RPMI8226 (cell line): ENCODE data around the gene PRDX5.
A peak's percentile ranks its signal among the peaks of the same experiment; 100 is the strongest.

Source experiments
- DNase-seq: peaks from one replicate; pipeline ENCODE4 v3.0.0-alpha.2; 2015

The PRDX5 gene

DNA sequence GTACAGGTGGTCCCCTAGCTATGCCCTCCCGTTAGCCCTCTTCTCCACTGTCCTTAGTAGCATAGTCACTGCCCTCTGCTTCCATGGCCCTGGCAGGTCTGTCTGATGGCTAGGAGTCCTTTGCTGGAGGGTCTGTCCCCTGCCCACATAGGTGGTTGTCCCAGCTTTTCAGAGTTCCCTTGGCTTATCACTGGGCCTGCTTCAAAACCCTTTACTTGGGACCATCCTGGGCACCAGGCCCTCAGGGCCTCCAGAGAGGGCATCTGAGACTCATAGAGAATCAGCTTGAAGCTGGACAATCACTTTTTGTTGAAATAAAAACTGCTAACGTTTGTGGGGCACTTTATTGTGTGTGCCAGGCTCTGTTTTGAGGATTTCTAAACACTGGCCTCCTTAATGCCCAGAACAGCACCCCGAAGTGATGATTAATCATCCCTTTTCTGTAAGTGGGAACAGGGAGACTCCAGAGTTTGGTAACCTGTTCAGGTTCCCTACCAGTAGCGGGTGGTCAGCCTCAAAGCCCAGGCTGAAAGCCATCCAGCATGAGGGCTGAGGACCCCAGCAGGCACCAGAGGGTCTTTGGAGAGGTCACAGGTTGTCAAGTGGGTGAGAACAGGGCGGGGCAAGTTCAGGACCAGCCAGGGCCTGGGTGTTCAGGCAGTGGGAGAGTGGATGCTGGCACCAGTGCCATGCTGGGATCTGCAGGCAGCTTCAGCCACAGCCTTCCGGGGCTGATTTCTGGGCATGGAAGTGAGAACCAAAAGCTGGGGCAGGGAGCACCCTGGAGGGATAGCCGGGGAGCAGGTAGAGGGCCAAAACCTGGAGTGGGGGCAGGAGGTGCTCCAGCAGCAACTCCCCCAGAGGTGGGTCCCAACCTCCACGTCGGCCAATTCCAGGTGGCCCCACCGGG is 27.3 kb upstream of the PRDX5 start:
- DNase-seq = no peak

DNA sequence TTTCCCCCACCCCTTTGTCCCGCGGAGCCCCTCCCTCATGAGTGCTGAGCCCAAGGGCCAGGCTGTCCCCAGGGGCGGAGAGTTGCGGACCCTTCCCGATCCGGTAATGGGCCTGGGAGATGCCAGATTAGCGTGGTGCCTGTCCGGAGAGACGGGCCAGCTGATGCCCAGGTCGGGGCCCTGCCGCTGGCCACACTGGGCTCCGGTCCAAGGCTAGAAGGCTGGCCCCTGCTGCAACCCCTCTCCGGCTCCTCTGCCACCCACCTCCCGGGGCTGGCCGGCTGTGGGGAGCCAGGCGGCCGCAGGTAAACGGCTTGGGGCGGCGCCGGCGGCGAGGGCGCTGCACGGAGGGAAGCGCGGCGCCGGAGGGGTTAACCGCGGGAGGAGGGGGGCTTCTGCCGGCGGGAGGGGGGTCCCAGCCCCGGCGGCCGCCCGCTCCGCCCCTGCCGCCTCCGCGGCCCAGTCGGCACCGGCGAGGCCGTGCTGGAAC is 26.6 kb upstream of the PRDX5 start, which contains the start of gene KCNK4:
Gene KCNK4 (plus strand): TSS at position 41 of the 490 bp plus-strand sequence. CDS start 1,717 bp downstream, outside the sequence.
- DNase-seq = no peak

GRCh38 chr11:64291752-64292459 is 26.0 kb upstream of the PRDX5 start:
- no peak for DNase-seq

DNA sequence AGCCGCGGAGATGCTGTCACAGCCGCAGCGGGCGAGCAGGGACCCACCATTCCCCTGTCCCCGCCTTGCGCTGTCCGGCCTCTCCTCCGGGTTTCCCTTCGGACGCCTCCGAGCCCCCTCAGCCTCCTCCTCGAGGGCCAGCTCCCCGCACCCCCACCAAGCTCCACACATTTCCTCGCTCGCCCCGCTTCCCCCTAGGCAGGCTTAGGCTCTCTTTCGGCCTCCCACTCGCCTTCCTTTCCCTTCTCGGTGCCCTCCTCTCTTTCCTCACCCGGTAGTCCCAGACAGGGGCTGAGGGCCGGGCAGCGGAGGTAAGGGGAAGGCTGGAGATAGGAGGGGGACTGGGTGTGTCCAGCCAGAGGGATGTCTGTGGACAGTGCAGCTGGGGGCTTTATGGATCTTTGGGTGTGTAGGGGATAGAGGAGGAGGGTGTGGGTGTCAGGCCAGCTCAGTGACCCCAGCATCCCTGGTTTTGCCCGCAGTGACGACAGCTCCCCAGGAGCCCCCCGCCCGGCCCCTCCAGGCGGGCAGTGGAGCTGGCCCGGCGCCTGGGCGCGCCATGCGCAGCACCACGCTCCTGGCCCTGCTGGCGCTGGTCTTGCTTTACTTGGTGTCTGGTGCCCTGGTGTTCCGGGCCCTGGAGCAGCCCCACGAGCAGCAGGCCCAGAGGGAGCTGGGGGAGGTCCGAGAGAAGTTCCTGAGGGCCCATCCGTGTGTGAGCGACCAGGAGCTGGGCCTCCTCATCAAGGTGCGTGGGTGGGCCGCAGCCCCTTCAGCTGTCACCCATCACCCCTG is 25.3 kb upstream of the PRDX5 start:
- no peak for DNase-seq

DNA sequence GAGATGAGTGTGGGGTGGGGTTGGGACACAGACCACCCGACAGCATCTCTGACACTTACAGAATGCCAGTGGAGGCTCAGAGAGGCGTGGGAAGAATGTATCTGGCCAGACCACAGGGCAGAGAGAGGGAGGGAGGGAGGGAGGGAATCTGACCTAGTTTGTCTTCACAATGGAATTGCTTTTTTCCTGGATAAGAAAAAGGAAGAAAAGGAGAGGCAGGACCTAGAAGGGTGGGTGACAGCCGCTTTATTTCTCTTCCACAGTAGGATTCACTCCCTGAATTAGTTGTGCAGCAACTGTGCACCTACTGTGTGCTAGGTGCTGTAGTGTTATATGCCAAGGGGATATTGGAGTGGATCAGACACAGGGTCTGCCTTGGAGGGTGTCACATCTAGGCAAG is 23.1 kb upstream of the PRDX5 start:
- DNase-seq = no peak

DNA sequence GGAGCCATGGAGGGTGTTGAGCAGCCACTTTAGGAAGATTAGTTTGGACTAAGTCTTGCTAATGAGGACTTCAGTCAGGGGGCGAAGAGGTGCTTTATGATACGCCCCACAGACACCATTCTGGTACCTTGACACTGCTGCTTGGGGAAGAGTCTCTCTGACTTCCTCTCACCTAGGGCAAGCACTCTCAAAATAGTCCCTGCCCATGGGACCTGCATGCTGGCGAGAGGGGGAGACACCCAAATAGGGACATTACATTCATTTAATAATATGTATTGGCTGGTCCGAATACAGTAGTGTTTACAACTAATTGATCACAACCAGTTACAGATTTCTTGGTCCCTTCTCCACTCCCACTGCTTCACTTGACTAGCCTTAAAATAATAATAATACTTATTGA is 22.2 kb upstream of the PRDX5 start:
- no peak for DNase-seq

- no peak for DNase-seq
These were observed 21.7 kb upstream of the PRDX5 start for GRCh38 chr11:64296236-64296635.

- no peak for DNase-seq
These were observed 20.9 kb upstream of the PRDX5 start for GRCh38 chr11:64296830-64297698.

- peak; percentile 84 for DNase-seq
These were observed 20.1 kb upstream of the PRDX5 start for GRCh38 chr11:64297699-64298358.

DNA sequence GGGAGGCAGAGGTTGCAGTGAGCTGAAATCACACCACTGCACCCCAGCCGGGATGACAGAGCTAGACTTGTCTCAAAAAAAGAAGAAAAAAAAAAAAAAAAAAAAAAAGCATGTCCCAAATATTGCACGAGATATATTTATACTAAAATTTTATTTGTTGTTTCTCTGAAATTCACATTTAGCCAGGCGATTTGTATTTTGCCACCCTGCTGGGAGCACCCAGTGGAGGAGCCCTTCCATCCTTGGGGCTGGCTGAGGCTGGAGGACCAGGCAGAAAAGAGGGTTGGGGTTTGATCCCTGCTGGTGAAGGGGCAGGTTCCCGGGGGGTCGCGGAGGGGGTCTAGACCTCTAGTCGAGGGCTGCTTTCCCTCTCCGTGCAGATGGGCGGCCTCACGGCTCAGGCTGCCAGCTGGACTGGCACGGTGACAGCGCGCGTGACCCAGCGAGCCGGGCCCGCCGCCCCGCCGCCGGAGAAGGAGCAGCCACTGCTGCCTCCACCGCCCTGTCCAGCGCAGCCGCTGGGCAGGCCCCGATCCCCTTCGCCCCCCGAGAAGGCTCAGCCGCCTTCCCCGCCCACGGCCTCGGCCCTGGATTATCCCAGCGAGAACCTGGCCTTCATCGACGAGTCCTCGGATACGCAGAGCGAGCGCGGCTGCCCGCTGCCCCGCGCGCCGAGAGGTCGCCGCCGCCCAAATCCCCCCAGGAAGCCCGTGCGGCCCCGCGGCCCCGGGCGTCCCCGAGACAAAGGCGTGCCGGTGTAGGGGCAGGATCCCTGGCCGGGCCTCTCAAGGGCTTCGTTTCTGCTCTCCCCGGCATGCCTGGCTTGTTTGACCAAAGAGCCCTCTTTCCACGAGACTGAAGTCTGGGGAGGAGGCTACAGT is 18.7 kb upstream of the PRDX5 start:
- DNase-seq = peak; percentile 61

DNA sequence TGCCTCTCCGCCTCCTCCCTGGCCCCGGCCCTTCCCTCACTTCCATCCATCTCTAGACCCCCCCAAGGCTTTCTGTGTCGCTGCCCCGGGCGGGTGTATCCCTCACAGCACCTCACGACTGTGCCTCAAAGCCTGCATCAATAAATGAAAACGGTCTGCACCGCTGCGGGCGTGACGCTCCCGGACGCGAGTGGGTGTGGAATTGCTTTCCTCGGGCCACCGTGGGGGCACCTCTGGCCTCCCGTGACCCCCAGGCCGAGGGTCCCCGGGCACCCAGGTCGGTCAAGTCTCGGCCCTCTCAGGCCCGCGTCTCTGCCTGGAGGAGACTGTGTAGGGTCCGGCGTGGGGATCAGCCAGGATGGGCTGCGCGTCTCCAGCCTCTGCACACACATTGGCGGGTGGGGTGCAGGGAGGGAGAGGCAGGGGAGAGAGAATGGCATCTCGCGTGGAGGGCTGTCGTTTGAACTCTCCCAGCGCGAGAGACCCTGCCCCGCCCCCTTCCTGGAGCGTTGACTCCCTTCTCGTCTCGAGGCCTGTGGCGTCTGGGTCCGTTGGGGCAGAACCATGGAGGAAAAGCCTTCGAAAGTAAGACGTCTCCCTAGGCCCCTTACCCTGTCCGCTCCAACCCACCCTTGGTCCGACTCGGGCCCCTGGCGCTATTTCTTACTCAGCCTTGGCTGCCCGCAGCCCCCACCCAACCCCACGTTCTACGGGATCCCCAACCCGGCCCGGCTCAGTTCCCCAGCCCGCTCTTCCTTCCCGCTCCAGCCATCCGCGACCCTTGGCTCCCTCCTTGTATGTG is 17.9 kb upstream of the PRDX5 start, which contains the start of gene CATSPERZ:
Gene CATSPERZ (plus strand): TSS at position 512 of the 802 bp plus-strand sequence. CDS start 53 bp downstream, at position 565.
- DNase-seq = no peak

GRCh38 chr11:64303109-64304031 is 14.6 kb upstream of the PRDX5 start:
- no peak for DNase-seq

DNA sequence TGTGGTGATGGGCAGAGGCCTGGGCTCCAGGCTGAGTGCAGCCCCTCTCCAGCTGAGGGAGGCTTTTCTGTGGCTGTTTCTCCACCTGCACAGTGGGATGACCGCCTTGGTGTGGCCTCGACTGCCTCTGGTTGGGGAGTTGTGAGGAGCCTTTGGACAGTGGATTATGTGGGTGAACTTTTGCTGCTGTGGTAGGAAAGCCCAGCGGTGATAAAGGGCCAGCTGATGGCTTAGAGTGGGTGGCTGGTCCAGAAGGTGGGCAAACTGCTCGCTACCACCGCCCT is 13.9 kb upstream of the PRDX5 start:
- DNase-seq = no peak

- DNase-seq = peak; percentile 98
These were observed 13.4 kb upstream of the PRDX5 start for GRCh38 chr11:64304316-64305072.

GRCh38 chr11:64305075-64305690 is 12.7 kb upstream of the PRDX5 start, which contains the start of gene ESRRA:
Gene ESRRA (plus strand): TSS chr11:64305524. CDS start chr11:64307180, 1,656 bp downstream.
- DNase-seq = peak; percentile 100

DNA sequence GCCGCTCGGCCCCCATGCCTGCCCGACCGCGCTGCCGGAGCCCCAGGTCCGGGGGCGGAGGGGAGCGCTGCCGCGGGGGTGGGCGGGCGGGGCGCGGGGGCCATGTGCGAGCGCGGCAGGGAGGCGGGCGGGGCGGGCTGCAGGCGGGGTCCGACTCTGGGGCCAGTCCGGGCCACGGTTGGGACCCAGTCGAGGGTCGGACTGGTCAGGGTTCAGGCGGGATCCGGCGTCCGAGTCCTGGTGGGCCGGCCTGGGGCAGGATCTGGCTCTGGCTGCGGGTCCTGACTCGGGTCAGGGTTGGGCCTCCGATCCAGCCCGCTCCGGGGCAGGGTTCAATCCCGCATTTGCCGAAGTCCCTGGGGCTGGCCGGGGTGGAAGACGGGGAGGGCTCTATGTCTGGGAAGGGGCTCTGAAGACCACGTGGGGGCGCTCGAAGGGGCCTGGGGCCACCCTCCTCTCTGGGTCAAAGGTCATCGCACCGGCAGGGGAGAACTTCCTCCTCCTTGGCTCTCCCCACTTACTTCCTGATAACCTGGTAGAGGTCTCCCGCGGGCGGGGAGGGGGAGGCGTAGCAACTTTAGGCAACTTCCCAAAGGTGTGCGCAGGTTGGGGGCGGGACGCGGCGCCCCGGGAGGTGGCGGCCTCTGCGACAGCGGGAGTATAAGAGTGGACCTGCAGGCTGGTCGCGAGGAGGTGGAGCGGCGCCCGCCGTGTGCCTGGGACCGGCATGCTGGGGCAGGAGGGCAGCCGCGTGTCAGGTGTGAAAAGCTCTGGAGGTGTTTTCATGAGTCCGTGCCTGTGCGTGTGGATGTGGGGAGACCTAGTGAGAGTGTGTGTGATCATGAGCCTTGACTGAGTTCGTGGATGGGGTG is 12.0 kb upstream of the PRDX5 start:
- peak; percentile 95 for DNase-seq
